NB4 (cell line): ENCODE data around the gene SPATA21.

Source experiments
- DNase-seq: peaks from one replicate; pipeline ENCODE4 v3.0.0; 2010; ENCODE audit warnings: low read depth
- H3K4me3 ChIP-seq: one replicate; pipeline ENCODE4 v1.5.1; 2011; ENCODE audit warnings: mild to moderate bottlenecking, low read depth, low read length, moderate library complexity
- MYC ChIP-seq: IDR thresholded peaks from 2 replicates; pipeline ENCODE4 v1.6.1; 2011; ENCODE audit warnings: low read depth, low read length
- POLR2A ChIP-seq: IDR thresholded peaks from 2 replicates; pipeline ENCODE4 v1.6.1; 2011; ENCODE audit warnings: mild to moderate bottlenecking; ENCODE audit not compliant: insufficient read length; ENCODE audit errors: extremely low read depth
- TF ChIP-seq, protein P1 (sequence below): IDR thresholded peaks from 2 replicates; pipeline ENCODE4 v1.6.1; 2011; ENCODE audit warnings: low read depth, low read length
- TF ChIP-seq, protein P2 (sequence below): IDR thresholded peaks from one replicate; pipeline ENCODE4 v1.5.1; 2012; ENCODE audit warnings: low read depth, low read length

The SPATA21 gene

DNA sequence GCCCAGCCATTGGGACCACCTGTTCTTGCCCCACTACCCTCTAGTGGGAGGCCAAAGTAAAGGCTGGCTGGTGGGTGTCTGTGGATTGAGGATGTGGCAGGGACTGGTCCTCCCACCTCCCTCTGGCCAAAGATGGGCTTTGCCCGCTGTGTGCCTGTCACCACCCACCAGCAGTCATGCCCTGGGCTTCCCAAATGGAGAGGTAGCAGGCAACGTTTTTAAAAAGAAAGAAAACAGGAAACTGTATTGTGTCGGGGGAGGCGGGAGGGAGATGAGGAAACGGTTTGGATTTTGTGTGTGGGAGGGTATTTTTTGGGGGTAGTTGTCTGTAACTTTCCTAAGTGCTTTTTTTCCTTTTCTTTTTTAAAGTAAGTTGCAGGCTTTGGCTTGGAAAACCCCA lies 40.1 kb downstream of the SPATA21 start:
- no peak overlapping the region for H3K4me3 ChIP-seq
- DNase-seq = peak; percentile 23
- TF ChIP-seq MYC (no peak), POLR2A (no peak)
- TF ChIP-seq, protein P1, sequence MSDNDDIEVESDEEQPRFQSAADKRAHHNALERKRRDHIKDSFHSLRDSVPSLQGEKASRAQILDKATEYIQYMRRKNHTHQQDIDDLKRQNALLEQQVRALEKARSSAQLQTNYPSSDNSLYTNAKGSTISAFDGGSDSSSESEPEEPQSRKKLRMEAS = no peak
- TF ChIP-seq, protein P2, sequence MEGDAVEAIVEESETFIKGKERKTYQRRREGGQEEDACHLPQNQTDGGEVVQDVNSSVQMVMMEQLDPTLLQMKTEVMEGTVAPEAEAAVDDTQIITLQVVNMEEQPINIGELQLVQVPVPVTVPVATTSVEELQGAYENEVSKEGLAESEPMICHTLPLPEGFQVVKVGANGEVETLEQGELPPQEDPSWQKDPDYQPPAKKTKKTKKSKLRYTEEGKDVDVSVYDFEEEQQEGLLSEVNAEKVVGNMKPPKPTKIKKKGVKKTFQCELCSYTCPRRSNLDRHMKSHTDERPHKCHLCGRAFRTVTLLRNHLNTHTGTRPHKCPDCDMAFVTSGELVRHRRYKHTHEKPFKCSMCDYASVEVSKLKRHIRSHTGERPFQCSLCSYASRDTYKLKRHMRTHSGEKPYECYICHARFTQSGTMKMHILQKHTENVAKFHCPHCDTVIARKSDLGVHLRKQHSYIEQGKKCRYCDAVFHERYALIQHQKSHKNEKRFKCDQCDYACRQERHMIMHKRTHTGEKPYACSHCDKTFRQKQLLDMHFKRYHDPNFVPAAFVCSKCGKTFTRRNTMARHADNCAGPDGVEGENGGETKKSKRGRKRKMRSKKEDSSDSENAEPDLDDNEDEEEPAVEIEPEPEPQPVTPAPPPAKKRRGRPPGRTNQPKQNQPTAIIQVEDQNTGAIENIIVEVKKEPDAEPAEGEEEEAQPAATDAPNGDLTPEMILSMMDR = no peak

DNA sequence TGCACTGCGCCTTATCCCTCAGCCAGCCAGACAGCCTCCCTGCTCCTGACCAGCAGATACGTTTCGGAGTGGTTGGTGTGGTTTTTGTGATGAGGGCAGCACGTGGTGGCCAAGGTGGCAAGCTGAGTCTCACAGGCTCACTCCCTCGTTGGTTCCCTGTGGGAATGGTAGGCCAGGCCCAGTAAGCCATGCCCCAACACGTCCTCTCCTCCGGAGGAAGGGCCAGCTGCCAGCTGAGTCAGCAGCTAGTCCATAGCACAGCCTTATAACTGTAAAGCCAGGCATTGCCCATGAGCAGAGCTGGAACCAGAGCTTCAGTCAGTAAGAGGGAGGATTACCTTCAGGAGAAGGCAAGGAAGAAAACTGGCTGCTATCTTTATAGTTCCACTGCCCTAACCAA lies 40.6 kb downstream of the SPATA21 start:
- no peak for DNase-seq
- TF ChIP-seq, protein P2 = no peak
- TF ChIP-seq POLR2A (no peak), MYC (no peak)
- TF ChIP-seq, protein P1 = no peak
- H3K4me3 ChIP-seq = no peak overlapping the region

DNA sequence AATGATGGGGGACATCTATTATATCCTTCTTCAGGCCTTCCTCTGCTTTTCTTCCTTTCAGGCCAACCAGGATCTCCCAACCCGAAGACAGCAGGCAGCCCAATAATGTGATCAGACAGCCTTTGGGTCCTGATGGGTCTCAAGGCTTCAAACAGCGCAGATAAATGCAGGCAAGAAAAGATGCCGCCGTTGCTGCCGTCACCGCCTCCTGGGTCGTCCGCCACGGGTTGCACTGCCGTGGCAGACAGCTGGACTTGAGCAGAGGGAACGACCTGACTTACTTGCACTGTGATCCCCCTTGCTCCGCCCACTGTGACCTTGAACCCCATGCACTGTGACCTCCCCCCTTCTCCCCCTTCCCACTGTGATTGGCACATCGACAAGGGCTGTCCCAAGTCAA lies 42.2 kb downstream of the SPATA21 start:
- DNase-seq = no peak
- TF ChIP-seq POLR2A (no peak), MYC (no peak)
- TF ChIP-seq, protein P2 = no peak
- TF ChIP-seq, protein P1 = no peak
- H3K4me3 ChIP-seq = no peak overlapping the region

DNA sequence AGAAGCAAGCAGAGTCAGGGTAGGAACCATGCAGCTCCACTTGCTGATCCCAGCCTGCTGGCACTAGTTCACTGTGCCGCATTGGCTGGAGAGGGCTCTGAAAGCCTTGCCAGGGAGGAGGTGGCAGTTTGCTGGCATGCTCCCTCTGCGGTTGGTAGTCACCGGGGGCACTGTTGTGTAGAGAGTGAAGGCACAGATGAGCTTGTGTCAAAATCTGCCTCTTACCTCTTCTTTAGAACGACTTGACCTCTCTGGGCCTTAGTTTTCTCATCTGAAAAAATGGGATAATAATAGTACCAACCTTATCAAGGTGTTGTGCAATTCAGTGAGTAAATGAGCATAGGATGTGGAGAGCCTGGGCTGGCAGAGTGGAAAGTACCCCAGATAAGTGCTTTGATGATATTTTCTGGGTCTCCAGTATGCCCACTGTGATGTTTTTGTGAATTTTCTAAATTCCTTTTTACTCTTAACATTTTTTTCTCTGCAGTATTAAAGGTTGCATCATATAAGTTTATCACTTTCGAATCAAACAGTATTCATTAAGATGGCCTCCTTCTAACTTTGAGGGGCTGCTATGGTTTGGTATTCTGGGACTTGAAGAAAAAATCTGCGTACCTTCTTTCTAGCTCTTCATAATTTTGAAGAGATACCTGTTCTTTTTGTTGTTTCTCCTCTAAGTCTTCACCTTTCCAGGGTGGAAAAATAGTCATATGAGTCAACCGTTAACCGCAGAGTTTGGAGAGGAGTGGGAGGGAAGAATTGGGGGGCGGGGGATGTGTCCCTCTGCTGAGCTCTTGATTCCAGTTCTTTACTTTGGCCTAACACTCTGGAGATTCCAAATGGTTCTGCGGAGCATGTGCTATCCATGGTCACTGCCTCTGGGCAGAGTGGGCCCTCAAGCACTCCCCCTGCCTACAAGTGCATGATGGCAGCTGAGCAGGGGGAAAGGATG lies 43.4 kb downstream of the SPATA21 start:
- H3K4me3 ChIP-seq = no peak overlapping the region
- no peak for DNase-seq
- TF ChIP-seq MYC (no peak), POLR2A (no peak)
- TF ChIP-seq, protein P1 = no peak
- TF ChIP-seq, protein P2 = no peak

DNA sequence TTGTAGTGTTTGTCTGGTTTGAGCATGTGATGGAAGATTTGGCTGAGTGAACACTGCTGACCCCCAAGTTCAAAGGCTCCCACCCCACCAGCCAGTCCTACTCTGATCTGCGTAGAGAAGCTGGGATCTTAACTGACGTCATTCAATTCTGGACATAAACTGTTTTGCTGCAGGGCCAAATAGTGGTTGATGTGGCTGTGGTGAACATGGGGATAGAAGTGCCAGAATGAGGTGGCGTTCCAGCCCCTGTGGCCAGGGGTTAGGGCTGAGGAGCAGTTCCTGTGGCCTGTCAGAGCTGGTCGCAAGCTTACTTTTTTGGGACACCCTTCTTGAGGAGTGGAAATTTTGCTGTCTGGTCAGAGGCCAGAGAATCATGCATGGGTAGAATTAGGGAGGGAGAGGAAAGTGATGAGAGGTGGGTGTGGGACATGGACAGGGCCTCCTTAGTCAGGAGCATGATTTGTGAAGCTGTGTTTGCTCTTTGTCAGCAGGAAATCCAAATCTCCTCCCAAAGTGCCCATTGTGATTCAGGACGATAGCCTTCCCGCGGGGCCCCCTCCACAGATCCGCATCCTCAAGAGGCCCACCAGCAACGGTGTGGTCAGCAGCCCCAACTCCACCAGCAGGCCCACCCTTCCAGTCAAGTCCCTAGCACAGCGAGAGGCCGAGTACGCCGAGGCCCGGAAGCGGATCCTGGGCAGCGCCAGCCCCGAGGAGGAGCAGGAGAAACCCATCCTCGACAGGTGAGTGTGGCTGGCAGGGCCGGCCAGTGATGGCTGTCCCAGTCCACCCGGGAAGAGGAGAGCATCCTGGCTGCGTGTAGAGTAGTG lies 44.3 kb downstream of the SPATA21 start:
- TF ChIP-seq, protein P2 = no peak
- TF ChIP-seq MYC (no peak), POLR2A (no peak)
- TF ChIP-seq, protein P1 = no peak
- no peak overlapping the region for H3K4me3 ChIP-seq
- DNase-seq = no peak
